Right forelimb (tissue), 1 donor: ENCODE results near the gene TTC7B.

Source experiments
- DNase-seq: peaks from one replicate; pipeline ENCODE4 v3.0.0-alpha.2; 2018

The TTC7B gene

DNA sequence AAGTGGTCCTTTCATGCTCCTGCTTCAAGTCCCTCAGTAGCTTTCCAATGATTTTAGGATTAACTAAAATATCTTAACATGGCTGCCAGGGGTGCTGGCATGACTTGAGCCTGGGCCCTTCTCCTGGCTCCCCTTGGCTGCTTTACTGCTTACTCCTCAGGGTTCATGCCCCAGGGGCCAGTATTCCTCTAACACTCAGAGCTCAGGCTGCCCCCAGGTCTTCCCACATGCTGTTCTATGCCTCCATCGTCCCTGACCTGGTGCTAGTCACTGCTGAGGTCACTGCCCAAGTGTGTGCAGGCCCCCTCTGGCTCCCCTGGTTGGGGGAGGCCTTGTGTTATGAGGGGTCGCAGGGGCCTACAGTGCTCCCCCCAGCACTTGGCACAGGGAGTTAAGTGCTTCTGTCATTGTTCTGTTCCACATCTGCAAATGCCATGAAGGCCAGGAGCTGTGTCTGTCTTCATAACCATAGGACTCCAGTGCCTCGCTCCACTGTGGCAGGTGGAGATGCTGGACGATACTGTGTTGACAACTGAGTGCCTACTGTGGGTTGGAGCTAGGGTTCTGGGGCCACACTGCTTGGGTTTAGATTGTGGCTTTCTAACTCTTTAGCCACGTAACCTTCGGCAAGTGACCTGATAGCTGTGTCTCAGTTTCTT is 228.8 kb downstream of the TTC7B start:
- no peak for DNase-seq

DNA sequence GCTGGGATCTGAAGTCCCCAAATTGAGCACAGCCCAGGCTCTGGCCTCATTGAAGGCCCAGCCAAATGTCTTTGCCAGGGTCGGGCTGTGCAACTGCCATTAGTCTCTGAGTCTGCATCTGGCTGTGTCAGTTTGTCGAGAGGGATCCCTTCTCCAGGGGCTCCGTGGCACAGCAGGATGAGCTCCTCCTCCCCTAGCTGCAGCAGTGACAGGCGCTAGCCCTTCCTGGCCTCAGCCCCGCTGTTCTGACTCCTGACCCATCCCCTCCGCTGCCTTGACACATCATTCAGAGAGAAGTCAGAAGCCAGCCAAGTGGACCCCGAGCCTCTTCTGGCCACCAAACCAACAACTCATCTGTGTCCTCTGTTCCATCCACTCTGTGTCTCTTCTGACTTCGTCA is 231.1 kb downstream of the TTC7B start:
- no peak for DNase-seq

GRCh38 chr14:90583916-90584605 is 232.2 kb downstream of the TTC7B start:
- no peak for DNase-seq

DNA sequence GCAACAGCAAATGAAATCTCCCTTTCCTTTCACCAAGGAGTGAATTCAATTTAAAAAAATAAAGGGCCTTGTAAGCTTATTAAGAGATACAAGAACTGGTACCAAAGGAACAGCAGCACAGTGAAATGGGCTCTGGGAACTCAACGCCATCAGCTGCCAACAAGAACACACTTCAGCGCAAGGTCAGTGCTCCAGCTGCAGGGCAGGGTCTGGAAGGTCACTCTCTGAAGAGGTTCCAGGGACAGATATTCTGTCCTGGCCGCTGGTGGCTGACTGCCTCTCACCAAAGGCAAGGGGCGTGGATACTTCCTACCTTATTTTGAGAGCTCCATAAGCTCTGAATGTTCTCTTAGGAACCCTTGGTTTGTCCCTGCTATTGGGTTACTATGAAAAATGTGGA is 232.8 kb downstream of the TTC7B start:
- no peak for DNase-seq

- no peak for DNase-seq
Observed at GRCh38 chr14:90582166-90582565, 234.1 kb downstream of the TTC7B start.

- DNase-seq = no peak
Observed at GRCh38 chr14:90581745-90582144, 234.5 kb downstream of the TTC7B start.

GRCh38 chr14:90580377-90581335 is 235.6 kb downstream of the TTC7B start:
- DNase-seq = no peak

GRCh38 chr14:90579816-90580215 is 236.4 kb downstream of the TTC7B start:
- no peak for DNase-seq

- DNase-seq = no peak
Observed at GRCh38 chr14:90579088-90579487, 237.1 kb downstream of the TTC7B start.

GRCh38 chr14:90578283-90578985 is 237.8 kb downstream of the TTC7B start:
- DNase-seq = no peak

- DNase-seq = no peak
Observed at GRCh38 chr14:90577661-90578282, 238.5 kb downstream of the TTC7B start.

- no peak for DNase-seq
Observed at GRCh38 chr14:90576981-90577660, 239.1 kb downstream of the TTC7B start.

DNA sequence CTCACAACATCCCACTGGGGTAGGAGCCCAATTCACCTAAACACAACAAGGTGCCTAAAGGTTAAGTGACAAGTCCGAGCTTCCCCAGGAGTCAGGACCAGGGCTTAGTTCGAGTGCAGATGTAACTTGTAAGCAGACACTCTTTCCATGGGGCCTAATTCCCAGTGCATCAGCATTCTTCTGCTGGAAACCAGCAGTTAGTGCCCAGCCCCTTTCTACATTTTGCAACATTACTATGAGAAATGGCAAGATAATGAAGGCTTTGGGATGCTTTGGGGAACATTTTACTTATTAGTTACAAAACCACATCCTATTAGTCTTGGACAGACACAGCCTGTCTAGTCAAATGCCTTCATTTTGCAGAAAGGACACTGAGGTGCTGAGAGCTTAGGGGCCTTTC is 239.6 kb downstream of the TTC7B start:
- DNase-seq = no peak

GRCh38 chr14:90575781-90576180 is 240.4 kb downstream of the TTC7B start:
- DNase-seq = no peak

DNA sequence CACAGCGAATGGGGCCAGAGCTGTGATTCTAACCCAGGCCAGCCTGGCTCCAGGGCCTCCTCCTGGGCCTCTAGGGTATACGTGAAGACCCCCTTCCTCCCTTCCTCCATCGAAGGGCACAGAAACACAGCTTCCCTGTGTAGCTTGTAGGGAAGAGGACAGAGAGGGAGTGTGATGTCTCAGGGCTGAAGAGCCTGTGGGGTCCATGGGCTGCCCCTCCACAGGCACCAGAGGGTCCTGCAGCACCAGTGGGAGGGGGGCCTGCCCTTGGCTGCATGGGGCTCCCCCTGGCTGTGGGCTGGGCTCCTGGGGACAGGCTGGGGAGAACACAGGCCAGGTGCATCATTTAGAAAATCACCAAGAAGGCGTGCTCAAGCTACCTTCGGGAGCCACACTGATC is 240.9 kb downstream of the TTC7B start:
- DNase-seq = no peak

GRCh38 chr14:90574188-90575131 is 241.8 kb downstream of the TTC7B start:
- no peak for DNase-seq

- DNase-seq = no peak
Observed at GRCh38 chr14:90573385-90574105, 242.7 kb downstream of the TTC7B start.

DNA sequence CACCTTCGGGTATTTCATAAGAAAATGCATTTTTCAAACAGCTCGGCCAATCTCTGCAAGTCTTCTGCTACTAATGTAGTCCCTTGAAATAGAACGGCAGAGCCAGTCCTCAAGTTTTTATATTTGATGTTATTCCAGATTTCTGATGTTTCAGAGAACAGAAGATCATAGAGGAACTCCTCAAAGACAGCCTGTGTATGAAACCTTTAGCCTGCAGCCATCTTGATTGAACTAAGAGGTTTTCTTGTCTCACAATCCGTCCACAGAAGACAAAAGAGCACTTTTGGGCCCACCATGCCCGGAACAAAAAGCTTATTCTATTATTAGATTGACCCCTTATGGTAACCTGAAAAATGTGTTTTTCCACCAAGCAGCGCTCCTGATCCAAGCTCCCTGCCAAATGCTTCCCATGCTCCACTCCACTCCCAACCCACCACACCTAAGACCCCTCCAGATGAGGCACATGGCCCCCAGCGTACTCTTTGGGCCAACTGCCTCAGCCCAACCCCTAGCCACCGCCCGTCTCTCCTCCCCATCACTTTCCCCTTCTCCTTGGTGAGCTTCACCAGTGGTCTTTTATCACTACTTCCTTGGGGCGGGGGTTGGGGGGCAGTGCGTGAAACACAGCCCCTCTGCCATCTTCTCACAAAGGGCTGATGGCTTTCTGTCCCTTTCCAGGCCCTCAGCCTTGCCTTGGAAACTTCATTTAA is 243.6 kb downstream of the TTC7B start:
- DNase-seq = no peak
